Fibroblast of pulmonary artery (primary cell): ENCODE data around the gene BRPF3.

Source experiments
- DNase-seq: peaks from one replicate; pipeline ENCODE4 v3.0.0-alpha.2; 2010; ENCODE audit warnings: low read depth
- H3K4me3 ChIP-seq: replicated peaks from 2 replicates; pipeline ENCODE4 v1.5.1; 2011; ENCODE audit warnings: low read depth, mild to moderate bottlenecking, control low read depth, low read length, moderate library complexity
- CTCF ChIP-seq: IDR thresholded peaks from 2 replicates; pipeline ENCODE4 v1.5.1; 2011; ENCODE audit warnings: mild to moderate bottlenecking, control low read depth, low read length, inconsistent platforms; ENCODE audit errors: missing control alignments

The BRPF3 gene

DNA sequence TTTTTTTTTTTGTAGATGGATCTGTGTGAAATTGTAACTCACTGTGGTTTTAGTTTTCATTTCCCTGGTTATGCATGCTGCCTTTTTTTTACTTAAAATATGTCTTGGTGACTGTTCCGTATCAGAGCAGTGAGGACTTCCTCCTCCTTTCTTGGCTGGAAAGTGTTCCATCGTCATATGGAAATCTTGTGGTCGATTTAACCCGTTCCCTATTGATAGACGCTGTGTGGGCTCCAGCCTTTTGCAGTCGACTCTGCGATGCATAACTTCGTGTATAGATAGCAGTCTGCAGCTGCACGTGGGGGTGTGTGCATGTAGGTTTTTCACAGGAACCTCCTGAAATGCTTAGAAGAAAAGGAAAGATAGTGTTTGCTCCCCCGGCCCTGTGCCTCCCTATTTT, 45.2 kb downstream of the BRPF3 start:
- no peak overlapping the region for H3K4me3 ChIP-seq
- no peak for TF ChIP-seq CTCF
- peak; percentile 79 for DNase-seq

- TF ChIP-seq CTCF: no peak
- DNase-seq: no peak
- H3K4me3 ChIP-seq: no peak overlapping the region
These were observed 45.6 kb downstream of the BRPF3 start for GRCh38 chr6:36242161-36242560.

- DNase-seq: no peak
- TF ChIP-seq CTCF: no peak
These were observed 46.1 kb downstream of the BRPF3 start for GRCh38 chr6:36242626-36243025.

DNA sequence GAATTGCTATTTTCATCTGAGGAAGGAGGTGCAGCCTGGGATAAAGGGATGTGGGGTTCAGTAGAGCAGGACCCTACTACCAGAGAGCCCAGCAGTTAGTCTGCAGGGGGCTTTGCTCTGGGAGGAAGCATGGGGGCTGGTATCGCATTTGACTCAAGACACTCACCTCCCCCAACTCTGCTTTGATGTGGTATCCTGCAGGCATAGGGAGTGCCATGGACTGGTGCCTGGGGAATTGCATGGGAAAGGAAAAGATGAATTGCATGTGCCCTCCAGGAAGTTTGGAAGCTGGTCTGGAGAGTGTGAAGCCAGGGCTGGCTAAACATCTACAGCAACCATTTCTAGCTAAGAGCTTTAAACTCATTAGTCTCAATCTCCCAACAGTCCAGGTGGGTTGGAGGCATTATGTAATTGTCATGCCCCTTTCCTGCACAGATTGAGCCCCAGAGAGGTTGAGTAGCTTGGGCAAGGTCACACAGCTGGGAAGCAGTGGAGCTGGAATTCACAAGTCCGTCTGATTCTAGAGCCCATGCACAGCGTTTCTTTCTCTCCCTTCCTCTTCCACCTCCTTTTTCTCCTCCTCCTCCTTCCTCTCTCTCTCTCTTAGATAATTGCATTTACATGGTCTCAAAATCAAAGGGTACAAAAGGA, 47.1 kb downstream of the BRPF3 start:
- TF ChIP-seq CTCF: no peak
- no peak overlapping the region for H3K4me3 ChIP-seq
- no peak for DNase-seq

More at GRCh38 chr6:36242626-36243025, 46.1 kb downstream of the BRPF3 start:
- no peak overlapping the region for H3K4me3 ChIP-seq

GRCh38 chr6:36244641-36245280, 48.2 kb downstream of the BRPF3 start:
- no peak for DNase-seq
- TF ChIP-seq CTCF: no peak
- H3K4me3 ChIP-seq: no peak overlapping the region

- peak; percentile 16 for TF ChIP-seq CTCF
- DNase-seq: no peak
- no peak overlapping the region for H3K4me3 ChIP-seq
These were observed 49.1 kb downstream of the BRPF3 start for GRCh38 chr6:36245572-36246061.
